Lower lobe of right lung (tissue), 2 donors: Measurements from ENCODE around the gene C4BPA. TPM values are rescaled to one million over a fixed set of nuclear protein-coding genes. Genes with fewer than 3 reads are reported as not detected.

ENCODE experiments used
- ATAC-seq, 2 donors: fragments of 200-7000 bp; cut with Tn5 transposase; one replicate each; pipeline ENCODE4 v1.9.1; 2020 to 2022; ENCODE audit warnings: mild to moderate bottlenecking in 2 of 2, moderate library complexity in 2 of 2
- DNase-seq: peaks from one replicate; pipeline ENCODE4 v3.0.0-alpha.2; 2020
- H3K27ac ChIP-seq: fragments of 200-600 bp; one replicate; pipeline ENCODE4 v1.8.0; 2022
- H3K27me3 ChIP-seq: fragments of 200-600 bp; one replicate; pipeline ENCODE4 v1.8.0; 2022; ENCODE audit warnings: low read depth
- H3K36me3 ChIP-seq: fragments of 200-600 bp; one replicate; pipeline ENCODE4 v1.8.0; 2022; ENCODE audit warnings: mild to moderate bottlenecking
- H3K4me1 ChIP-seq: fragments of 200-600 bp; one replicate; pipeline ENCODE4 v1.8.0; 2022
- H3K4me3 ChIP-seq: fragments of 200-600 bp; one replicate; pipeline ENCODE4 v1.8.0; 2022; ENCODE audit warnings: mild to moderate bottlenecking
- H3K9me3 ChIP-seq: fragments of 200-600 bp; one replicate; pipeline ENCODE4 v1.8.0; 2022
- CTCF ChIP-seq: fragments of 200-600 bp; IDR thresholded peaks from one replicate; pipeline ENCODE4 v1.8.0; 2022; ENCODE audit warnings: antibody characterized with exemption, mild to moderate bottlenecking
- intact Hi-C: fragments of 100-400 bp; cut with DNase I; formaldehyde crosslinking; loops from one replicate; pipeline ENCODE4 v1.11.0; 2022
- total RNA-seq: library from RNA; stranded (reverse); fragmentation: NEBNext Ultra II Directional; extraction: Animal tissue kit (Norgen Biotek cat#: 25700); gene quantifications from one replicate; pipeline ENCODE4 v1.2.1, GENCODE V29; 2021
- donor health status: DM: no; HTN: yes; CAD: no; lungs with severe emphysema.

C4BPA gene
- total RNA-seq, 1 donor from 2014 or later = 65.2 TPM

- H3K36me3 ChIP-seq = no peaks in the 10 kb centered on the region
- DNase-seq (no peak), ATAC-seq (no peak)
- no peak overlapping the region for H3K4me3 ChIP-seq
- H3K27ac ChIP-seq = no peak overlapping the region
- no peaks in the 10 kb centered on the region for H3K27me3 ChIP-seq
- intact Hi-C loops = no loop called here
- no peaks in the 10 kb centered on the region for H3K4me1 ChIP-seq
- H3K9me3 ChIP-seq = peaks cover 12% of the 10 kb centered on the region
- TF ChIP-seq CTCF = no peak
Observed at GRCh38 chr1:207151920-207152319, 47.9 kb downstream of the C4BPA start.

GRCh38 chr1:207152792-207153468 is 48.9 kb downstream of the C4BPA start:
- no peak for DNase-seq
- intact Hi-C loops = no loop called here

GRCh38 chr1:207155028-207155427 is 51.0 kb downstream of the C4BPA start:
- intact Hi-C loops = no loop called here
- TF ChIP-seq CTCF = no peak
- peak in 1 of 2 donors; percentile 40 for ATAC-seq
- Histone ChIP-seq H3K27me3 (no peaks in the 10 kb centered on the region), H3K36me3 (no peaks in the 10 kb centered on the region), H3K27ac (no peak overlapping the region), H3K9me3 (peaks cover 12% of the 10 kb centered on the region), H3K4me1 (no peaks in the 10 kb centered on the region), H3K4me3 (no peak overlapping the region)
- no peak for DNase-seq

More at GRCh38 chr1:207152792-207153468, 48.9 kb downstream of the C4BPA start:
- Histone ChIP-seq H3K4me1 (no peaks in the 10 kb centered on the region), H3K27me3 (no peaks in the 10 kb centered on the region), H3K27ac (no peak overlapping the region), H3K9me3 (peaks cover 12% of the 10 kb centered on the region), H3K36me3 (no peaks in the 10 kb centered on the region), H3K4me3 (no peak overlapping the region)
- TF ChIP-seq CTCF = no peak
- ATAC-seq = no peak

- Histone ChIP-seq H3K4me3 (no peak overlapping the region), H3K4me1 (no peaks in the 10 kb centered on the region), H3K36me3 (no peaks in the 10 kb centered on the region), H3K27ac (no peak overlapping the region), H3K9me3 (peaks cover 12% of the 10 kb centered on the region), H3K27me3 (no peaks in the 10 kb centered on the region)
- intact Hi-C loops = no loop called here
- DNase-seq (no peak), ATAC-seq (no peak)
- TF ChIP-seq CTCF = no peak
Observed at GRCh38 chr1:207156095-207156494, 52.1 kb downstream of the C4BPA start.

GRCh38 chr1:207156826-207157225 is 52.8 kb downstream of the C4BPA start:
- Histone ChIP-seq H3K9me3 (peaks cover 6% of the 10 kb centered on the region), H3K4me1 (no peaks in the 10 kb centered on the region), H3K4me3 (no peak overlapping the region), H3K27ac (no peak overlapping the region), H3K27me3 (no peaks in the 10 kb centered on the region), H3K36me3 (no peaks in the 10 kb centered on the region)
- no peak for DNase-seq
- TF ChIP-seq CTCF = no peak
- intact Hi-C loops = no loop called here
- no peak for ATAC-seq
